ENCODE results near the gene PRSS57.

The PRSS57 gene

GRCh38 chr19:687569-688166, 7.6 kb downstream of the PRSS57 start:
- TF ChIP-seq CTCF (IDR thresholded peaks at IDR 0.05): no peak

GRCh38 chr19:686589-687297, 8.5 kb downstream of the PRSS57 start:
- TF ChIP-seq CTCF (IDR thresholded peaks at IDR 0.05): no peak

GRCh38 chr19:685454-685931, 9.8 kb downstream of the PRSS57 start:
- no peak for TF ChIP-seq CTCF (IDR thresholded peaks at IDR 0.05)

GRCh38 chr19:682678-683320, 12.5 kb downstream of the PRSS57 start:
- no peak for TF ChIP-seq CTCF (IDR thresholded peaks at IDR 0.05)

- no peak for TF ChIP-seq CTCF (IDR thresholded peaks at IDR 0.05)
These were observed 13.9 kb downstream of the PRSS57 start for GRCh38 chr19:681029-682019.

- peak; percentile 58 for TF ChIP-seq CTCF (IDR thresholded peaks at IDR 0.05)
These were observed 14.8 kb downstream of the PRSS57 start for GRCh38 chr19:680287-681028.
